ENCODE measurements around the gene EEF2.

Gene EEF2

DNA sequence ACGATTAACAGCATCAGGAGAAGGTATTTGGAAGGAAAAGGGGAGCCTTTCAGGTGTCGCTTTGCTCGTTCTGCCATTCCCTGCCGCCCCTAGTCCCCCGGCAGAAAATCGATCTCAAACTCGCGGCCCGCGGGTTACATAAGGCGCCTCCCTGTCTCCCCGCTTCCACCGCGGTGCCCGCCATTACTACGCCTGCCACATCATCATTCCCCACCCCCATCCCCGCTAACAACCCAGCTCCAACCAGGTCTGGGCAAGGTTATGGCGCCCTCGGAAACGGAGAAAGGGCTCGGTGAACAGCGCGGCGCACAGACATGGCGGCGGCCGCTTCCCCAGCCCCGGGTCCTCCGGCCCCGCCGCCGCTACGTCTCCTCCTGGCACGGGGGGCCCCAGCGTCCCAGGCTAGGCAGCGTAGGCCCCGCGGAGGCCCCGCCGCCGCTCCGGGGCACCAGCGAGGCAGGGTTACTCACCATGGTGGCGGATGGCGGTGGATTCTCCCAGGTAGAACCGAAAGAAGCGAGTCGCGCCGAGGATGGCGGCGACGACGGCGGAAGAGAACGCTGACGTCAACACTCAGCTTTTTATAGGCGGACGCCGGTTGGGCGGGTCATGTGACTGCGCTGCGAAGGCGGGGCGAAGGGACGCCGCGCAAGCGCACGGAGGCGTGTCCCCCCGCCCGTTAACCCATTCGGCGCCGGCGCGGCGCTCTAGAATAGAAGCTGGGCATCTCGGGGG is at the start of gene EEF2:
Gene EEF2, minus strand, starts transcription at position 556 of the 735 bp plus-strand sequence. Its CDS starts 83 bp downstream, at position 473.
- in situ Hi-C loops (cut with MboI; ENCODE audit: low sequenced_read_pairs): no loop called here

DNA sequence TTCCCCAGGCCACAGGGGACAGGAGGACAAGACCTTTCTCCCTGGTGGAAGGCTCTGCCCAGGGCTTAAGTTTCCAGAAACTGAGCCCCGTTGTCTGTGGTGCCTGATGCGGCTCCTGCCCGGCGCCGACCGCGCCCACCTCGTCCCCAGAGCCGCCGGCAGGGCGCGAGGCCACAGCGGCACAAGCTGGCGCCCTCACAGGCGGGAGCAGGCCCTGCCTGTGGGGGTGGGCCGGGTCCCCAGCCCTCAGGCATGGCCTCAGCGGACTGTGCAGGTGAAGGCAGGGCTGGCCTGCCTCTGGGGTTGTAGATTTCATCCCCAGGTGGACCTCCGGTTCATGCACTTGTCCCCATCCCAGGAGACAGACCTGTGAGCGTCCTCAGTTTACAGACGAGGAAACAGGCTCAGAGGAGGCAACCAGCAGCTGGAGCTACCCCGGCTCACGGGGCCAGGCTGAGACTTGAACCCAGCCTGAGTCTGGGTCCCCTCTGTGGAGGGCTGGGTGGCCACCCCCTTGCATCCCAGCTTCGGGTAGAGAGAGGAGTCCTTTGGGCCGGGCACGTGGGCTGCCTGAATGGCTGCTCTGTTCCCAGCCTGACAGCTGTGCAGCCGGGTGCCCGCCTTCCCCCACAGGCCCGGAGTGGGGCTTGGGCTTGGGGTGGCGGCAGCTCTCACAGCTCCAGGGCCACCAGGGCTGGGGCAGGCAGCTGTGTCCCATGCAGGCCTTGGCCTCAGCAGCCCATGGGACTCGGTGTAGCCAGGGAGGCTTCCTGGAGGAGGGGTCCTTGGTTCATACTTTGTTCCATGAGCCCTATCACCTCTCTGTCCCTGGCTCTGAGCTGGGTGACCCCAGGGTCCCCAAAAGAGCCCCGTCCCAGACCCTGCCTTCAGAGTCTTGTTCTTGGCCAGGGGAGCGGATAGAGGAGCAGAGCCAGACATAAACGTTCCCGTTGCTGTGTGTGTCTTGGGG is 49.1 kb upstream of the EEF2 start:
- in situ Hi-C loops (cut with MboI; ENCODE audit: low sequenced_read_pairs): no loop called here

DNA sequence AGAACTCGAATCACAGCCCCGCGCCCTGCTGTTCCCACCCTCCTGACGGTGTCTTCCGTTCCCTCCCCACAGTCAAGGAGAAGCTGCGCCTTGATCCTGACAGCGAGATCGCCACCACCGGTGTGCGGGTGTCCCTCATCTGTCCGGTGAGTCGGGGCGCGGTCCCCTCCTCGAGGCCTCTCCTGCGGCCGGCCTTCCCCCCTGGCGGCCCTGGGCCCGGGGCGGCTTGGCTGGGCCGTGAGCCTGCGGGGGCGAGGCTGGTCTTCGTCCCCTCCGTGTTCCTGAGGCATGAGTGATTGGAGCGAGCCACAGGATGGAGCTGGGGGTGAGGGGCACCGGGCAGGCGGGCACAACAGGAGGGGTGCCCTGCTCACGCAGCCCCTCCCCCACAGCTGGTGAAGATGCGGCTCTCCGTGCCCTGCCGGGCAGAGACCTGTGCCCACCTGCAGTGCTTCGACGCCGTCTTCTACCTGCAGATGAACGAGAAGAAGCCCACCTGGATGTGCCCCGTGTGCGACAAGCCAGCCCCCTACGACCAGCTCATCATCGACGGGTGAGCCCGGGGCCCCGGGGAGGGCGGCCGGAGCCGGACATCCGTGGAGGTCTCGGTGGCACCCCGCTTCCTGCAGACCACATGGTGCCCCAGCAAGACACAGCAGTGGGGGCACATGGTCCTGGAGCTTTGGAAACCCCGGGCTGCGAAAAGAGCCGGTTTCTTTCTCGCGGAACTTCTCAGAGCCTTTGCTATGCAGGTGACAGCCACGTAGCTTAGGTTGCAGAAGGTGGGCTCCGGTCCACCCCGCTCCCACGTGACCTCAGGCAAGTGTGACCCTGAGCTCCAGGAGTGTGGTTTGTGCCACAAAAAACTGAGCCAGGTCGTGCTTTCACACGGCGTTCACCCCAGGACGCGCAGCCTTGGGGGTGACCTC is 48.0 kb upstream of the EEF2 start:
- in situ Hi-C loops (cut with MboI; ENCODE audit: low sequenced_read_pairs): no loop called here

DNA sequence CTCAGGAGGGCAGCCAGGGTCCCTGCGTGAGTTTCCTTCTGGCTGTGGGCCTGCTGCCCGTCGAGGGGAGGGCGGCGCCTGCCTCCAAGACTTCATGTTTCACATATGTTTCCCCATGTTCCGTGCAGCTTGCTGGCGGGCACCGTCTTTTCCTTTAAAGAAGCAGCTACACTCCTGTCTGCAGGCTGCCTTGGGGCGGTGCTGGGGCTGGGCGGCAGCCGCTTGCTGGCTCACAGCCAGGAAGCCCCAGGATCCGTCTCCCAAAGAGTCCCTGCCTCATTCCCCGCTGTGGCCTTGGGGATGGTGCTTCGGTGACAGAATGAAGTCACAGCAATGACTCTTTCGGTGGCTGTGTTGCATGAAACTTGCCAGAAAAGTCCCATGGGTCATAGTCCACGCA is 47.2 kb upstream of the EEF2 start:
- in situ Hi-C loops (cut with MboI; ENCODE audit: low sequenced_read_pairs): no loop called here

DNA sequence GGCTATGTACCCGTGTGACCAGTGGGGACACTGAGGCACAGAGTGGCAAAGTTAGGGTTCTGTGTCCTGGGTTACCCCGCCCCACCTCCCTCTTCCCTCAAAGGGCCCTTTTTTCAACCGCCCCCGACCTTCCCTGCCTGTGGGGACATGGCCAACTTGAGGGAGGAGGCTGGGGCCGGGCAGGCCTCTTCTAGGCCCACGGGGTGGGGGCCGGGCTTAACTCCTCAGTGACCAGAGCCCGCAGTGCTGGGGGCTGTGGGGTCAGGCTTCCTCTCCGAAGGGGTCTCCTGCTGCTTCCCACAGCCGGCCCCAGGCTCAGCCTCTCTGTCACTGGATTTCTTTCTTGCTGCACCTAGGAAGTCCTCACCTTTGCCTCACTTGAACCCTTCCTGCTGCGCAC is 46.2 kb upstream of the EEF2 start:
- in situ Hi-C loops (cut with MboI; ENCODE audit: low sequenced_read_pairs): no loop called here

DNA sequence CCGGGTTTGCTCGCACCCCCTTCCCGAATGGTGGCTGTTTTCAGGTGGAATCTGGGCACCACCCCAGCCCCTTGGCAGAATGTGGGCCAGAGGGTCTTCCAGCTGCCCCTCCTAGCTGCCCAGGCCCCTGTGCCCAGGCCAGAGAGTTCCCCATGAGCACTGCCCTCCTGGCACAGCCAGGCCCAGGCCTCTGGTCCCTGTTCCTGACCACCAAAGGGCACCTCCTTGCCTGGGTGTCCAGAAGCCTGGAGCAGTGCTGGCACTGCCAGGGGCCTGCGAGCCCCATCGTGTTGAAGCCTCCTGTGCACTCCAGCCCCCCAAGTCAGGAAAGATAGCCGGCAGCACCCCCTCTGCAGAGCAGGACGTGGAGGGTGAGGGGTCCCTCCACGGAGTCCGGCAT is 45.7 kb upstream of the EEF2 start:
- in situ Hi-C loops (cut with MboI; ENCODE audit: low sequenced_read_pairs): no loop called here

DNA sequence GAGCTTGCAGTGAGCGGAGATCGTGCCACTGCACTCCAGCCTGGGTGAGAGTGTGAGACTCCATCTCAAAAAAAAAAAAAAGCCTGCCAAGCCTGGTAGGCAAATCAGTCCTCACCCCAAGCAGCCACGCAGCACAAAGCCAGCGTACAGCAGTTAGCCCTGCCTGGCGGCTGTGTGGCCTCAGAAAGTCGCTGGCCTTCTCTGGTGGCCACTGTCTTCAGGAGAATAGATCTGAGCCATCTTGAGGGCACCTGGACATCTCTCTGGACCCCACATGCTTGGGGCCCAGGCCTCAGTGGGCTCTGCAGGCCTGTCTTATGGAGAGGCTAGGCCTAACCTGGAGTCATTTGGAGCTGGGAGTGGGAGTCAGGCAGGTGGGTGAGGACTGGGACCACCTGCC is 45.3 kb upstream of the EEF2 start:
- in situ Hi-C loops (cut with MboI; ENCODE audit: low sequenced_read_pairs): no loop called here

DNA sequence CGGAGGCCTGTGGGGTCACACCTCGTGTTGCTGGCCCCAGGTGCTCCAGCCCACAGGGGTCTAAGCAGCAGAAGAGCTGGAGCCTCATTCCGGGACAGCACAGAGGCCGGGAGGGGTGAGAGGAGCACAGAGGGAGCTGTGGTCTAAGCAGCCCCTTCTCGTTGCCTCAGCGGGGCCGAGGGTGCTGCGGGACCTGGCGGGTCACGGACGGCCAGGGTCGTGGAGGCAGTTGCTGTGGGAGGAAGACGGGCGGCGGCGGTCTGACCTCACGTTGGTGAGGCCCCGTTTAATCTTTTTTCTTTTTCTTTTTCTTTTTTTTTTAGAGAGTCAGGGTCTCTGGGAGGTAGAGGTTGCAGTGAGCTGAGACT is 44.0 kb upstream of the EEF2 start:
- in situ Hi-C loops (cut with MboI; ENCODE audit: low sequenced_read_pairs): no loop called here

DNA sequence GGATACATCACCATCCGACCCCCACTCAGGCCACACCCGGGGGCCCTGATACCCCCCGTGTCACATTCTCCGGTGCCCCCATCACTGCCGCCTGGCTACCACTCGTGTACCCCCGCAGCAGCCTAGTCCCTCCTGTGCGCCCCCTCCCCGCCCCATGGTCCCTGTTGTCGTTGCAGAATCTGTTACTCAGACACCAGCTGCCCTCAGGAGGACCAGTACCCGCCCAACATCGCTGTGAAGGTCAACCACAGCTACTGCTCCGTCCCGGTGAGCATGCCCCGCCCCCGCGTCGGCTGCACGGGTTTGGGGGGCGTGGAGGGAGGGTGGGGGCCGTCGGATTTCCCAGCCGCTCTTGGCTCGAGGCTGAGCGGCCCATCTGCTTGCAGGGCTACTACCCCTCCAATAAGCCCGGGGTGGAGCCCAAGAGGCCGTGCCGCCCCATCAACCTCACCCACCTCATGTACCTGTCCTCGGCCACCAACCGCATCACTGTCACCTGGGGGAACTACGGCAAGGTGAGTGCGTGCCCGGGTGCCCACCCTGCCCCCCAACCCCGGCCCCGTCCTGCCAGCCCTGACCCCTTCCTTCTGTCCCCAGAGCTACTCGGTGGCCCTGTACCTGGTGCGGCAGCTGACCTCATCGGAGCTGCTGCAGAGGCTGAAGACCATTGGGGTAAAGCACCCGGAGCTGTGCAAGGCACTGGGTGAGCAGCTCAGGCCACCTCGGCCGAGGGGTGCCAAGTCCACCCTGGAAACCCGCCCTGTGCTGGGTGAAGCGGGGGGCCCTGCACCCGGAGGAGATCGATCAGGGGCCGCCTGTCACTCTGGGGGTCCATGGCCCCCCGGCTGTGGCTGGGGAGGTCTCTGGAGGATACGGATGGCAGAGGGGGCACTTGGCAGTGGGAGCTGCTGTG is 43.3 kb upstream of the EEF2 start:
- in situ Hi-C loops (cut with MboI; ENCODE audit: low sequenced_read_pairs): no loop called here

DNA sequence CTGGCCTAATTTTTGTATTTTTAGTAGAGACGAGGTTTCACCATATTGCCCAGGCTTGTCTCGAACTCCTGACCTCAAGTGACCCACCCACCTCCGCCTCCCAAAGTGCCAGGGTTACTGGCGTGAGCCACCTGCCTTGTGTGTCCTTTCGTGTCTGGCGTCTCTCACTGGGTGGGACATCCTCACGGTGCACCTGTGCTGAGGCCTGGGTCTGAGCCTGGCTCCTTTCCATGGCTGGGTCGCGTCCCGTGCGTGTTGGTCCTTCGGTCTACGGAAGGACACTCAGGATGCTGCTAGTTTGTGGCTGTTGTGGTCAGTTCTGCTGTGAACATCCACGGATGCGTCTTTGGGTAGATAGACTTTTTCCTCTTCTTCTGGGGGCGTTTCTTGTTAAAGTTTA is 41.9 kb upstream of the EEF2 start:
- in situ Hi-C loops (cut with MboI; ENCODE audit: low sequenced_read_pairs): no loop called here

DNA sequence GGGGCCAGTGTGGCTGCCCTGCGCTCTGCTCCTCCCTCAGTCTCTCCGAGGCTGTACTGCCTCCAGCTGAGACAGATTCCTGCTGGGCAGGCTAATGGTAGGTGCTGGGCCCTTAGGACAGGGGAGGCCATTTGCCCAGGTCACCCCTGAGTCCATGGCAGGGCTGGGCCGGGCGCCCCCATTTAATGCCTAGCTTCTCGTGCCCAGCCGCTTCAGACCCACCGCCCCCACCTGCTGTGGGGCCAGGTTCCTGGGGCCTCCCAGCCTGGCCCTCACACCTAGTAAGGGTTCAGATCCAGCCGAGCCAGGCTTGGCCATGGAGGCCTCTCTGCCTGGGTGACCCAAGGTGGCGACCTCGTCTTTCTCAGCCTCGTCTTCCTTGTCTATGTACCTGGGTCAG is 40.1 kb upstream of the EEF2 start:
- in situ Hi-C loops (cut with MboI; ENCODE audit: low sequenced_read_pairs): no loop called here

DNA sequence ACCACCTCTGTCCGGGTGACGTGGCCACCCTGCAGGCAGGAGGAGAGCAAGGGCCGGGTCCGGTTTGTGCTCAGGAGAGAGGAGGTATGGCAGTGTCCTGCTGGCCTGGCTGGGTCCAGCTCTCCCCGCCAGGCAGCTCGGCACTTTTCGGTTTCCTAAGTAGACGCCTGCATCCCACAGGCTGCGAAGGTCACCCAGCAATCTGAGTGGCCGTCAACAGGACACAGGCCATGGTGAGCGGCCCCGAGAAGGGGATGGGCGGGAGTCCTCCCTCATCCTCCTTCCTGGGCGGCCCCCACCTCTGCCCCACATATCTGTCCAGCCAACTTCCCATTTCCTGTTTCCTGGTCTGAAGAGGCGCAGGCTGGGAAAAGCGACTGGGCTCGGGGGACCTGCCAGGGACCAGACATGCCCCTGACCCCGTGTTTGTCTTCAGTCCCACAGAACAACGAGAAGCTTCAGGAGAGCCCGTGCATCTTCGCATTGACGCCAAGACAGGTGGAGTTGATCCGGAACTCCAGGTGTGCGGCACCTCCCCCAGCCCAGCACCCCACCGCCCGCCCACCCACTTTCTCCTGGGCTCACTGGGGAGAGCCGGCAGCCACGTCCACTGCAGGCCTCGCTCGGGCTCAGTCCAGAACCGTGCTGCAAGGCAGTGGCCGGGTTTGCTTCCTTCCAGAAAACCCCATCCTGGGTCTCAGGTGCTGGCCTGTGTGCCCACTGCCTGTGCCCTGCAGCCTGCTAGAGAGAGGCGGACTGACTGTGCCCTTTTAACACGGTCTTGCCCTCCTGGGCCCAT is 38.5 kb upstream of the EEF2 start:
- in situ Hi-C loops (cut with MboI; ENCODE audit: low sequenced_read_pairs): no loop called here

DNA sequence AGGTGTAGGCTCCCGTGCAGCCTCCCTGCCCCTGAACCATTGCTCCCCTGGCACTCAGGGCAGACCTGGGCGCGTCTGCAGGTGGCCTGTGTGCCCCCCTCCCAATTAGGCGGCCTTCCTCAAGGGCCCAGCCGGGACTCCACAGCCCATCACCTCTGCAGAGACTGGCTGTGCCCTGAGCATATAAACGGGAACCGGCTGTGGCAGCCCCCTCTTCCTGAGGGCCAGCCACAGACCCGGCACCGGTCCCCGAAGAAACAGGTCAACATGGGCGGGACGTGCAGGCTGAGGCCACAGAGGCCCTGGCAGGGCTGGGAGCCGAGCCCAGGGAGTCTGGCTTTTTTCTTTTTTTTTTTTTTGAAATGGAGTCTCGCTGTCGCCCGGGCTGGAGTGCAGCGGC is 34.3 kb upstream of the EEF2 start:
- in situ Hi-C loops (cut with MboI; ENCODE audit: low sequenced_read_pairs): no loop called here

DNA sequence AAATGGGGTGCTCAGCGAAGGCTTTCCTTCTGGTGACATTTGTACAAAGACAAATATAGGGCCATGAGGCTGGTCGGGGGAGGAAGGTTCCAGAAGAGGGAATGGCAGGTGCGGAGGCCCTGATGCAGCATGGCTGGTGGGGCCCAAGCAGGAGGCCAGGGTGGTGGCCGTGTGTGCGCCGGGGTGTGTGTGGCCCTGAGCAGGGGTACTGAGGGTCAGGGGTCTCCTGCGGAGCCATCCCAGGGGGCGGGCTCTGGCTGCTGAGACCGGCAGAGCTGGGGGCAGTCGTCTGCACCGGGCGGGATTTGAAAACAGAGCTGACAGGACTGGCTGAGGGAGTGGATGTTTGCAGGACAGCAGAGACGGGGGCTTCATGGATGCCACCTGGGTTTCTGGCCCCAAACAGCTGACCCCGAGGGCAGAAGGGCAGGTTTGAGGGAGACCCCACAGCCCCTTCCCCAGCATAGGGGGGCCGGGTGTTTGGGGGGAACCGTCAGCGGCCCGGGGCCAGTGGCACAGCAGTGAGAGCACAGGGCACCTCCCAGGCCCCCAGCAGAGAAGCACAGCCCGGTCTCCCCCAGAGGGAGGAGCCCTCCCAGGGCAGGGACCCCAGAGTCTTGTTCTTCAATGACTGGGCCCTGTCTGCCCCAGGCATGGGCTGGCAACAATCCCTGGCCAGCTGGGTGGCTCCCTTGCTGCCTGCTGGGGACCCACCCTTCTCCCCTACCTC is 33.7 kb upstream of the EEF2 start:
- in situ Hi-C loops (cut with MboI; ENCODE audit: low sequenced_read_pairs): no loop called here

DNA sequence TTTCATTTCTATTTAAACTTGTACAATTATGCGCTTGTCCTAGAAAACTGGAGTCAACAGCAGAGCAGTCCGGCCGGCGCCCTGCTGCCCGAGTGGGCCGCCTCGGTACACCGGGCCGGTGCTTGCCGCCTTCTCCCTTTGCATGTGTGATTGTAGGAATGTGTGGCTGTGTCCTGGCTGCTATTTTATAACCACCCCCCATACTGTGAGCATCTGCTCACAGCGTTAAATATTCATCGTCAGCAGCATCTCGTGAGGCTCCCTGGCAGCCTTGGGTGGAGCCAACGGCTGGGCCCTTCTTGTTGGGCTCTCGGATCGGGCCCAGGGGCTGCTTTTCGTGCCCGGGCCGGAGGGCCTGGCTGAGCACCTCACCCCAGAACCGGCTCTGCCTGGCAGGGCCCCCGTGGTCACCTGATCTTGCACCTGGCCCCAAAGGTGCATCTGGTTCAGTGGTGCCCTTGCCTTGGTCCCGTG is 32.9 kb upstream of the EEF2 start:
- in situ Hi-C loops (cut with MboI; ENCODE audit: low sequenced_read_pairs): no loop called here

DNA sequence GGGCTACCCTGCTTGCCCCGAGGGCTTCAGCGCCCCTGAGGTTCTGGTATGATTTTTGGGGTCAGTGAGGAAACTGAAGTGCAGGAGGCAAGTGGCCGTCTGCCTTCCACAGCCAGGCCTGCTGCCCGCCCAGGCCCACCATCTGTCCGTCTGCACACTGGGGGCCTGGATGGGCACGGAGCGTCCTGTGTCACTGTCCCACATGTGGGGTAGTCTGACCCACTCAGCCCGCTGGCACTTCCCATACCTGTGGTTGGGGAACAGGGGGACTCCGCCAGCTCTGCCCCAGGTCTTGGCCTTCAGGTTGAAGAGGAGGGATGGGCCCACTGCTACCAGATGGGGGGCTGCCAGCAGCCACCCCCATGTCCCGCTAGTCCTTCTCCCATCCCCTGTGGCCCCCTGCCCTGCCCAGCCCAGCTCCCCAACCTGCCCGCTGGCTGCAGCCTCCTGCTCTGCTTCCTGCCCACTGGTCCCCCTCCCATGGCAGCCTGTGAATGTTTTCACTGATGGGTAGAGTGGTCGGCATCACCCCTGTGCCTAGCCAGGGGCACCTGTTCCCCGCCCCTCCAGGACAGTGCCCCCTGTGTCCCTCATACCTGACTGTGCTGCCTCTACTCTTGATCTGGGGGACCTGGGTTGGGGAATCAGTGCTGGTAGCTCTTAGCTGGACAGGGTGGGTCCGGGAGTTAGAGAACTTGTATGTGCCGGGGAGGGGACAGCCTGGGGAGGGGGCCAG is 31.8 kb upstream of the EEF2 start:
- in situ Hi-C loops (cut with MboI; ENCODE audit: low sequenced_read_pairs): no loop called here

DNA sequence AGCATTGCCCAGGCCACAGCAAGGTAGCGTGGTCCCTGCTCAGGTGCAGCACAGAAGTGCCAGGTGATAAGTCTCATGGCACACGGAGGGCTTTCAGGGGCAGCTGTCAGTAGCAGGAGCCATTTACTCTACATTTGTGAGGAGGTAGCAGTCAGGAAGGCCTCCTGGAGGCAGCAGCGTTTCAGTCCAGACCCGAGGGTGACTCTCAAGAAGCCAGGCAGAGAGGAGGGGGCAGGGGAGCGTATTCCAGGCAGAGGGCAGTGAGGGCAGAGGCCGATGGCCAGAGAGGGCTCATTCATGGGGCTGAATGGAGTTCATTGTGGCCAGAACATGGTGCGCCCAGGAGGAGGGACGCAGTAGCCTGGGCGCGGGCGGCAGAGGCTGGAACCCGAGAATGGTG is 31.2 kb upstream of the EEF2 start:
- in situ Hi-C loops (cut with MboI; ENCODE audit: low sequenced_read_pairs): no loop called here

Measured in HL-60/S4 (cell line).